K562 (cell line): Measurements from ENCODE around the gene UBALD2. TPM values are rescaled to one million over a fixed set of nuclear protein-coding genes. Genes with fewer than 3 reads are reported as not detected.

Experiments
- ATAC-seq: fragments of 200-7000 bp; cut with Tn5 transposase; 3 replicates; pipeline ENCODE4 v1.9.1; 2020; ENCODE audit warnings: moderate library complexity
- BruUV-seq: library from RNA; stranded (reverse); fragments of 400-500 nt; replicated peaks from 2 replicates; lab custom pipeline; 2021; lab: Mats Ljungman, UMichigan
- CTCF ChIA-PET: fragments of 300-600 bp; formaldehyde crosslinking; extraction: SDS; loops from one replicate; lab custom pipeline; 2021; ENCODE audit warnings: low intra/inter-chr PET ratio; lab: Yijun Ruan, JAX
- POLR2A ChIA-PET: fragments of 300-600, 350-650 bp; sonication (Branson Sonifier 250); formaldehyde crosslinking; extraction: SDS; loops from one replicate; lab custom pipeline; 2021; ENCODE audit warnings: antibody characterized with exemption, inconsistent platforms; lab: Yijun Ruan, JAX
- DNase-seq, 4 experiments: peaks; one replicate each; pipeline versions ENCODE4 v3.0.0 to v3.0.0-alpha.2; 2011 to 2018; ENCODE audit warnings: low spot score in 3 of 4, mixed read lengths in 3 of 4; ENCODE audit errors: extremely low read depth in 1 of 4
- FAIRE-seq: peaks from 2 replicates; lab custom pipeline; 2011; peaks lifted over from hg19 to GRCh38; lab: Jason Lieb, UNC
- H2AFZ ChIP-seq: 2 replicates; pipeline ENCODE4 v1.6.0; 2011; ENCODE audit warnings: low read depth, low read length, control low read depth, inconsistent platforms
- H3K27ac ChIP-seq: fragments of 200-600 bp; 3 replicates; pipeline ENCODE4 v1.8.0; 2011; ENCODE audit warnings: low read depth, mild to moderate bottlenecking, control low read depth, inconsistent platforms, low read length, moderate library complexity, mixed read lengths; ENCODE audit errors: extremely low read depth
- H3K27me3 ChIP-seq, 2 experiments: fragments of 300-600 bp in 1 of 2; 2 replicates in 1 of 2; 3 replicates in 1 of 2; pipeline versions ENCODE4 v1.6.0 to v1.8.0; 2011; ENCODE audit warnings: inconsistent platforms in 2 of 2, low read length in 2 of 2, mild to moderate bottlenecking in 1 of 2, mixed read lengths in 1 of 2, moderate library complexity in 1 of 2; ENCODE audit not compliant: control insufficient read depth in 2 of 2, insufficient read depth in 2 of 2
- H3K36me3 ChIP-seq: fragments of 300-600 bp; 3 replicates; pipeline ENCODE4 v1.8.0; 2011; ENCODE audit warnings: mild to moderate bottlenecking, low read length, inconsistent platforms; ENCODE audit not compliant: control insufficient read depth, insufficient read depth
- H3K4me1 ChIP-seq, 2 experiments: fragments of 200-600 bp in 1 of 2; replicated peaks in 1 of 2; 2 replicates in 1 of 2; 3 replicates in 1 of 2; pipeline versions ENCODE4 v1.5.1 to v1.8.0; 2011; ENCODE audit warnings: inconsistent platforms in 2 of 2, low read length in 2 of 2, mild to moderate bottlenecking in 1 of 2, mixed read lengths in 1 of 2, moderate library complexity in 1 of 2; ENCODE audit not compliant: control insufficient read depth in 2 of 2, insufficient read depth in 2 of 2
- H3K4me2 ChIP-seq: 2 replicates; pipeline ENCODE4 v1.6.1; 2011; ENCODE audit warnings: low read length, control low read depth, inconsistent platforms, mixed read lengths; ENCODE audit not compliant: insufficient read depth
- H3K4me3 ChIP-seq: fragments of 200-600 bp; sonication (generic), shearing (Covaris generic); 2 replicates; pipeline ENCODE4 v1.5.1; 2016; ENCODE audit warnings: control low read depth, inconsistent platforms
- H3K79me2 ChIP-seq: fragments of 200-600 bp; 3 replicates; pipeline ENCODE4 v1.8.0; 2011; ENCODE audit warnings: low read length, inconsistent platforms; ENCODE audit not compliant: control insufficient read depth, insufficient read depth
- H3K9ac ChIP-seq, 2 experiments: 2 replicates each; pipeline versions ENCODE4 v1.6.0 to v1.6.1; 2011; ENCODE audit warnings: low read depth in 2 of 2, low read length in 2 of 2, control low read depth in 1 of 2, inconsistent platforms in 1 of 2, mild to moderate bottlenecking in 1 of 2, mixed read lengths in 1 of 2; ENCODE audit not compliant: insufficient read depth in 1 of 2
- H3K9me1 ChIP-seq: one replicate; pipeline ENCODE4 v1.6.0; 2011; ENCODE audit warnings: inconsistent platforms, mild to moderate bottlenecking, low read length, moderate library complexity; ENCODE audit not compliant: control insufficient read depth, insufficient read depth
- H3K9me3 ChIP-seq: replicated peaks from 2 replicates; pipeline ENCODE4 v1.5.1; 2011; ENCODE audit warnings: low read depth, low read length, inconsistent platforms; ENCODE audit not compliant: control insufficient read depth, insufficient read depth
- H4K20me1 ChIP-seq: replicated peaks from 2 replicates; pipeline ENCODE4 v1.6.1; 2011; ENCODE audit warnings: low read length, inconsistent platforms, mixed read lengths; ENCODE audit not compliant: control insufficient read depth, insufficient read depth
- CBFA2T2 ChIP-seq: fragments of 450-650 bp; conservative IDR thresholded peaks from 2 replicates; pipeline ENCODE4 v1.6.1; 2017; ENCODE audit warnings: mild to moderate bottlenecking
- EHMT2 ChIP-seq: fragments of 450-650 bp; IDR thresholded peaks from 2 replicates; pipeline ENCODE4 v1.6.1; 2018; ENCODE audit warnings: antibody characterized with exemption
- FOXA1 ChIP-seq: fragments of 450-650 bp; IDR thresholded peaks from 2 replicates; pipeline ENCODE4 v1.6.1; 2016; ENCODE audit warnings: mild to moderate bottlenecking, borderline replicate concordance
- GATAD2B ChIP-seq: fragments of 450-650 bp; IDR thresholded peaks from 2 replicates; pipeline ENCODE4 v1.6.1; 2017; ENCODE audit warnings: mild to moderate bottlenecking, borderline replicate concordance
- MIER1 ChIP-seq: fragments of 450-650 bp; IDR thresholded peaks from 2 replicates; pipeline ENCODE4 v1.6.1; 2016; ENCODE audit warnings: antibody characterized with exemption, mild to moderate bottlenecking, low read depth
- NFATC3 ChIP-seq: fragments of 450-650 bp; IDR thresholded peaks from 2 replicates; pipeline ENCODE4 v1.6.1; 2017; ENCODE audit warnings: mild to moderate bottlenecking
- NFE2L1 ChIP-seq: fragments of 450-650 bp; IDR thresholded peaks from 2 replicates; pipeline ENCODE4 v1.6.1; 2016; ENCODE audit warnings: missing genetic modification characterization, low read depth, mild to moderate bottlenecking, missing compliant biosample characterization, moderate library complexity, borderline replicate concordance
- POLR2AphosphoS5 ChIP-seq: IDR thresholded peaks from 2 replicates; pipeline ENCODE4 v1.6.1; 2011; ENCODE audit warnings: mild to moderate bottlenecking, low read depth, low read length, moderate library complexity; ENCODE audit not compliant: control insufficient read depth, insufficient read depth
- POLR2B ChIP-seq: fragments of 450-650 bp; IDR thresholded peaks from 2 replicates; pipeline ENCODE4 v1.6.1; 2018; ENCODE audit warnings: low read depth; ENCODE audit not compliant: partially characterized antibody
- RBFOX2 ChIP-seq: fragments of 200-400 bp; formaldehyde crosslinking; IDR thresholded peaks from 2 replicates; pipeline ENCODE4 v1.6.1; 2017; ENCODE audit warnings: low read depth, mild to moderate bottlenecking, low read length, moderate library complexity
- SMARCA4 ChIP-seq: fragments of 450-650 bp; IDR thresholded peaks from 2 replicates; pipeline ENCODE4 v1.6.1; 2016
- TAF1 ChIP-seq: IDR thresholded peaks from 2 replicates; pipeline ENCODE4 v1.6.1; 2011; ENCODE audit warnings: mild to moderate bottlenecking, low read length, moderate library complexity; ENCODE audit not compliant: insufficient read depth, control insufficient read depth, severe bottlenecking; ENCODE audit errors: extremely low read depth
- TRIM28 ChIP-seq: fragments of 450-650 bp; IDR thresholded peaks from 2 replicates; pipeline ENCODE4 v1.6.1; 2017
- ZBED1 ChIP-seq: IDR thresholded peaks from 2 replicates; pipeline ENCODE4 v1.6.1; 2014
- ZNF184 ChIP-seq: sonication (generic); formaldehyde crosslinking; IDR thresholded peaks from 2 replicates; pipeline ENCODE4 v1.5.0; 2020; ENCODE audit warnings: missing genetic modification reagents
- WGBS: fragments of 100-300 bp; shearing (Covaris generic); methylation state at CpG from one replicate; pipeline ENCODE4 v1.1.6; 2016; ENCODE audit warnings: low coverage, mixed read lengths; ENCODE audit not compliant: insufficient coverage; ENCODE audit errors: missing lambda C conversion rate; 5-methylcytosine and 5-hydroxymethylcytosine counted together
- in situ Hi-C: fragments of 300-500 bp; cut with MboI; formaldehyde crosslinking; loops from 4 replicates; pipeline ENCODE4 v1.15.0; 2018; ENCODE audit warnings: inconsistent platforms, mixed read lengths
- intact Hi-C: fragments of 100-400 bp; cut with micrococcal nuclease; formaldehyde crosslinking; loops from 2 replicates; pipeline ENCODE4 v1.14.2; 2022
- polyA plus RNA-seq, 8 experiments: library from polyadenylated mRNA; depleted of rRNA in 4 of 8; stranded (reverse) in 5 of 8; unstranded in 3 of 8; fragments of >200 nt; fragmentation: Nextera tagmentation in 2 of 8; fragmentation: Illumina TruSeq in 1 of 8; extraction: Ambion mirVana in 2 of 8; extraction: Trizol in 1 of 8; gene quantifications; 2 replicates each; pipeline versions ENCODE4 v1.2.1 to v1.2.3, GENCODE V29; 2011 to 2014; ENCODE audit warnings: inconsistent platforms in 1 of 8, missing spikeins in 1 of 8
- total RNA-seq, 7 experiments: library from RNA; depleted of rRNA in 6 of 7; stranded (reverse); fragments of >200 nt in 6 of 7; fragmentation: Illumina TruSeq in 2 of 7; extraction: Trizol in 2 of 7; gene quantifications; 2 replicates each; pipeline versions ENCODE4 v1.2.1 to v1.2.3, GENCODE V29; 2011 to 2021; ENCODE audit warnings: low replicate concordance in 1 of 7
- TF ChIP-seq, protein P1 (sequence below): sonication (generic); formaldehyde crosslinking; IDR thresholded peaks from 2 replicates; pipeline ENCODE4 v1.8.0; 2023; ENCODE audit warnings: mild to moderate bottlenecking, missing genetic modification reagents
- TF ChIP-seq, protein P2 (sequence below): IDR thresholded peaks from 2 replicates; pipeline ENCODE4 v1.6.1; 2012; ENCODE audit warnings: low read depth, low read length, improper control_type of control experiment, borderline replicate concordance
- TF ChIP-seq, protein P3 (sequence below): sonication (generic); IDR thresholded peaks from 2 replicates; pipeline ENCODE4 v1.6.1; 2016
- TF ChIP-seq, protein P4 (sequence below): fragments of 200-800 bp; sonication (Bioruptor generic); IDR thresholded peaks from 2 replicates; pipeline ENCODE4 v1.6.1; 2017; ENCODE audit warnings: missing genetic modification characterization, missing compliant biosample characterization

UBALD2 gene
- total and polyA plus RNA-seq, 9 of the 15 experiments (the other 6 are each of a cell fraction or from before 2014, with no cell fraction given): 2.3 to 94.1 (median 25.3) TPM

DNA sequence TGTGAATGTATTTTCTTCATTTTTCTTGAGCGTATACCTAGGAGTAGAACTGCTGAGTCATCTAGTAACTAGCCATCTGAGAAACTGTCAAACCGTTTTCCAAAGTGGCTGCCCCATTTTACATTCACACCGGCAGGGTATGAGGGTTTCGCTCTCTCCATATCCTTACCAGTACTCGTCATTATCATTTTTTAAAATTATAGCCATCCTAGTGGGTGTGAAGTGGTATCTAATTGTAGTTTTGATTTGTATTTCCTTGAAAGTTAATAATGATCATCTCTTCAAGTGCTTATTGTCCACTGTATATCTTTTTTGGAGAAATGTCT is 30.8 kb upstream of the UBALD2 start:
- in situ Hi-C loops (no loop called here), intact Hi-C loops (loop anchor here (2.0 kb wide), 1 partner anchor 40 kb away; no protein-coding TSS in a partner anchor)
- peak overlapping the region; percentile 63 for H3K4me2 ChIP-seq
- no peaks in the 10 kb centered on the region for H4K20me1 ChIP-seq
- peak overlapping the region; percentile 10; the same call in 1 of the 2 replicates for H3K4me3 ChIP-seq
- no peaks in the 10 kb centered on the region for H3K27me3 ChIP-seq
- ChIA-PET CTCF (no interaction called here), POLR2A (interaction anchor here (1.0 to 1.1 kb wide), 2 partner anchors 11 to 30 kb away, joined by 5 to 6 read pairs; partner anchors contain the start of gene UBALD2)
- ATAC-seq (peak; percentile 83), FAIRE-seq (peak; percentile 89), DNase-seq (peak; percentile 32 to 84 (median 54))
- H2AFZ ChIP-seq: peak overlapping the region; percentile 46
- peaks cover 84% of the 10 kb centered on the region for H3K79me2 ChIP-seq
- H3K36me3 ChIP-seq: peaks cover 9% of the 10 kb centered on the region; the same call in 2 of the 3 replicates
- H3K9ac ChIP-seq: peak overlapping the region in 1 of 2 experiments; percentile 62; a peak in 2 of 4 replicates
- peak overlapping the region; percentile 80 for H3K27ac ChIP-seq
- H3K9me3 ChIP-seq: no peaks in the 10 kb centered on the region
- under 1% methylated on average over 5 of the region's 5 CpGs for WGBS
- peaks cover 23 to 26% of the 10 kb centered on the region in 2 experiments; a peak in 4 of 5 replicates for H3K4me1 ChIP-seq
- H3K9me1 ChIP-seq: no peaks in the 10 kb centered on the region
- no TSS peak for BruUV-seq
- TF ChIP-seq, protein P1, sequence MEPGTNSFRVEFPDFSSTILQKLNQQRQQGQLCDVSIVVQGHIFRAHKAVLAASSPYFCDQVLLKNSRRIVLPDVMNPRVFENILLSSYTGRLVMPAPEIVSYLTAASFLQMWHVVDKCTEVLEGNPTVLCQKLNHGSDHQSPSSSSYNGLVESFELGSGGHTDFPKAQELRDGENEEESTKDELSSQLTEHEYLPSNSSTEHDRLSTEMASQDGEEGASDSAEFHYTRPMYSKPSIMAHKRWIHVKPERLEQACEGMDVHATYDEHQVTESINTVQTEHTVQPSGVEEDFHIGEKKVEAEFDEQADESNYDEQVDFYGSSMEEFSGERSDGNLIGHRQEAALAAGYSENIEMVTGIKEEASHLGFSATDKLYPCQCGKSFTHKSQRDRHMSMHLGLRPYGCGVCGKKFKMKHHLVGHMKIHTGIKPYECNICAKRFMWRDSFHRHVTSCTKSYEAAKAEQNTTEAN (CRISPR knock-in tag): no peak
- TF ChIP-seq, protein P2, sequence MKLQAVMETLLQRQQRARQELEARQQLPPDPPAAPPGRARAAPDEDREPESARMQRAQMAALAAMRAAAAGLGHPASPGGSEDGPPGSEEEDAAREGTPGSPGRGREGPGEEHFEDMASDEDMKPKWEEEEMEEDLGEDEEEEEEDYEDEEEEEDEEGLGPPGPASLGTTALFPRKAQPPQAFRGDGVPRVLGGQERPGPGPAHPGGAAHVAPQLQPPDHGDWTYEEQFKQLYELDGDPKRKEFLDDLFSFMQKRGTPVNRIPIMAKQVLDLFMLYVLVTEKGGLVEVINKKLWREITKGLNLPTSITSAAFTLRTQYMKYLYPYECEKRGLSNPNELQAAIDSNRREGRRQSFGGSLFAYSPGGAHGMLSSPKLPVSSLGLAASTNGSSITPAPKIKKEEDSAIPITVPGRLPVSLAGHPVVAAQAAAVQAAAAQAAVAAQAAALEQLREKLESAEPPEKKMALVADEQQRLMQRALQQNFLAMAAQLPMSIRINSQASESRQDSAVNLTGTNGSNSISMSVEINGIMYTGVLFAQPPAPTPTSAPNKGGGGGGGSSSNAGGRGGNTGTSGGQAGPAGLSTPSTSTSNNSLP: 0 out of 2 replicates have a peak, but pooled peaks have one; percentile 21
- no peak for TF ChIP-seq ZBED1
- TF ChIP-seq FOXA1: no peak
- TF ChIP-seq GATAD2B: peak; percentile 82
- TF ChIP-seq RBFOX2: peak; percentile 32; the same call in 1 of the 2 replicates
- TF ChIP-seq, protein P3, sequence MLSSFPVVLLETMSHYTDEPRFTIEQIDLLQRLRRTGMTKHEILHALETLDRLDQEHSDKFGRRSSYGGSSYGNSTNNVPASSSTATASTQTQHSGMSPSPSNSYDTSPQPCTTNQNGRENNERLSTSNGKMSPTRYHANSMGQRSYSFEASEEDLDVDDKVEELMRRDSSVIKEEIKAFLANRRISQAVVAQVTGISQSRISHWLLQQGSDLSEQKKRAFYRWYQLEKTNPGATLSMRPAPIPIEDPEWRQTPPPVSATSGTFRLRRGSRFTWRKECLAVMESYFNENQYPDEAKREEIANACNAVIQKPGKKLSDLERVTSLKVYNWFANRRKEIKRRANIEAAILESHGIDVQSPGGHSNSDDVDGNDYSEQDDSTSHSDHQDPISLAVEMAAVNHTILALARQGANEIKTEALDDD: peak; percentile 87; the same call in 1 of the 2 replicates
- TF ChIP-seq NFATC3: no peak
- TF ChIP-seq ZNF184 (CRISPR knock-in tag): no peak
- TF ChIP-seq TRIM28: peak; percentile 68; the same call in 1 of the 2 replicates
- TF ChIP-seq TAF1: peak; percentile 70
- peak; percentile 32; the same call in 1 of the 2 replicates for TF ChIP-seq POLR2AphosphoS5
- peak; percentile 21; the same call in 1 of the 2 replicates for TF ChIP-seq CBFA2T2
- peak; percentile 53; the same call in 1 of the 2 replicates for TF ChIP-seq EHMT2
- TF ChIP-seq POLR2B: peak; percentile 30
- peak; percentile 99 for TF ChIP-seq NFE2L1
- TF ChIP-seq, protein P4, sequence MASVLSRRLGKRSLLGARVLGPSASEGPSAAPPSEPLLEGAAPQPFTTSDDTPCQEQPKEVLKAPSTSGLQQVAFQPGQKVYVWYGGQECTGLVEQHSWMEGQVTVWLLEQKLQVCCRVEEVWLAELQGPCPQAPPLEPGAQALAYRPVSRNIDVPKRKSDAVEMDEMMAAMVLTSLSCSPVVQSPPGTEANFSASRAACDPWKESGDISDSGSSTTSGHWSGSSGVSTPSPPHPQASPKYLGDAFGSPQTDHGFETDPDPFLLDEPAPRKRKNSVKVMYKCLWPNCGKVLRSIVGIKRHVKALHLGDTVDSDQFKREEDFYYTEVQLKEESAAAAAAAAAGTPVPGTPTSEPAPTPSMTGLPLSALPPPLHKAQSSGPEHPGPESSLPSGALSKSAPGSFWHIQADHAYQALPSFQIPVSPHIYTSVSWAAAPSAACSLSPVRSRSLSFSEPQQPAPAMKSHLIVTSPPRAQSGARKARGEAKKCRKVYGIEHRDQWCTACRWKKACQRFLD (CRISPR knock-in tag): peak; percentile 20; the same call in 1 of the 2 replicates
- TF ChIP-seq SMARCA4: peak; percentile 74
- TF ChIP-seq MIER1: peak; percentile 56; the same call in 1 of the 2 replicates
